Endothelial cell of umbilical vein (primary cell): ENCODE data around the gene CATSPER4. TPM values are rescaled to one million over a fixed set of nuclear protein-coding genes. Genes with fewer than 3 reads are reported as not detected.

Source experiments
- BruUV-seq: library from RNA; stranded (reverse); fragments of 400-500 nt; replicated peaks from 2 replicates; lab custom pipeline; 2021; lab: Mats Ljungman, UMichigan
- CTCF ChIA-PET: fragments of 300-600, 350-600 bp; sonication (Branson Sonifier 250); formaldehyde crosslinking; loops from one replicate; lab custom pipeline; 2021; ENCODE audit warnings: antibody characterized with exemption, inconsistent platforms; lab: Charles Lee
- POLR2A ChIA-PET: fragments of 300-600, 350-600 bp; sonication (Branson Sonifier 250); formaldehyde crosslinking; loops from one replicate; lab custom pipeline; 2021; ENCODE audit warnings: antibody characterized with exemption, inconsistent platforms; lab: Charles Lee
- DNase-seq: peaks from one replicate; pipeline ENCODE4 v3.0.0-alpha.2; 2011; ENCODE audit warnings: low read depth, low spot score
- FAIRE-seq: peaks from 2 replicates; lab custom pipeline; 2011; peaks lifted over from hg19 to GRCh38; lab: Jason Lieb, UNC
- H2AFZ ChIP-seq: 2 replicates; pipeline ENCODE4 v1.6.0; 2012; ENCODE audit warnings: low read depth, low read length, control low read depth, inconsistent platforms
- H3K27ac ChIP-seq: 2 replicates; pipeline ENCODE4 v1.5.1; 2011; ENCODE audit warnings: low read depth, mild to moderate bottlenecking, control low read depth, low read length, moderate library complexity; ENCODE audit not compliant: insufficient read depth
- H3K27me3 ChIP-seq, 2 experiments: 2 replicates each; pipeline versions ENCODE4 v1.6.0 to v1.6.1; 2011; ENCODE audit warnings: low read length in 2 of 2, mixed read lengths in 1 of 2; ENCODE audit not compliant: control insufficient read depth in 2 of 2, insufficient read depth in 2 of 2
- H3K36me3 ChIP-seq, 2 experiments: 2 replicates in 1 of 2; 3 replicates in 1 of 2; pipeline ENCODE4 v1.5.1; 2011; ENCODE audit warnings: low read length in 2 of 2, mild to moderate bottlenecking in 1 of 2, moderate library complexity in 1 of 2; ENCODE audit not compliant: control insufficient read depth in 2 of 2, insufficient read depth in 2 of 2; ENCODE audit errors: extremely low read depth in 1 of 2
- H3K4me1 ChIP-seq: 3 replicates; pipeline ENCODE4 v1.5.1; 2011; ENCODE audit warnings: mild to moderate bottlenecking, low read length; ENCODE audit not compliant: control insufficient read depth, insufficient read depth; ENCODE audit errors: extremely low read depth
- H3K4me2 ChIP-seq: 2 replicates; pipeline ENCODE4 v1.6.1; 2011; ENCODE audit warnings: low read length, control low read depth, mixed read lengths; ENCODE audit not compliant: insufficient read depth
- H3K4me3 ChIP-seq, 3 experiments: fragments of 200-600 bp in 1 of 3; sonication (generic), shearing (Covaris generic) in 1 of 3; replicated peaks in 1 of 3; 2 replicates each; pipeline ENCODE4 v1.5.1; 2011 to 2016; ENCODE audit warnings: control low read depth in 3 of 3, low read length in 3 of 3, mild to moderate bottlenecking in 2 of 3, inconsistent platforms in 1 of 3, low read depth in 1 of 3, moderate library complexity in 1 of 3; ENCODE audit not compliant: insufficient read depth in 1 of 3
- H3K79me2 ChIP-seq: 2 replicates; pipeline ENCODE4 v1.6.0; 2012; ENCODE audit warnings: low read length, inconsistent platforms; ENCODE audit not compliant: control insufficient read depth, insufficient read depth
- H3K9ac ChIP-seq: replicated peaks from 2 replicates; pipeline ENCODE3; 2011; ENCODE audit warnings: low read length, control low read depth; ENCODE audit not compliant: insufficient read depth; ENCODE audit errors: extremely low read depth
- H3K9me1 ChIP-seq: replicated peaks from 3 replicates; pipeline ENCODE4 v1.6.0; 2011; ENCODE audit warnings: mild to moderate bottlenecking, low read length; ENCODE audit not compliant: control insufficient read depth, insufficient read depth; ENCODE audit errors: extremely low read depth
- H3K9me3 ChIP-seq: replicated peaks from 2 replicates; pipeline ENCODE4 v1.5.1; 2012; ENCODE audit warnings: low read length, inconsistent platforms; ENCODE audit not compliant: control insufficient read depth, insufficient read depth
- H4K20me1 ChIP-seq: replicated peaks from 2 replicates; pipeline ENCODE3; 2011; ENCODE audit warnings: mild to moderate bottlenecking, low read length; ENCODE audit not compliant: control insufficient read depth, insufficient read depth; ENCODE audit errors: extremely low read depth
- EZH2 ChIP-seq: IDR thresholded peaks from 2 replicates; pipeline ENCODE4 v1.6.1; 2012; ENCODE audit warnings: borderline replicate concordance, low read depth, mild to moderate bottlenecking, moderate library complexity, low read length, inconsistent platforms; ENCODE audit not compliant: severe bottlenecking
- FOS ChIP-seq: IDR thresholded peaks from 2 replicates; pipeline ENCODE4 v1.6.1; 2011; ENCODE audit warnings: mild to moderate bottlenecking, low read length, moderate library complexity, borderline replicate concordance; ENCODE audit not compliant: insufficient read depth
- GATA2 ChIP-seq: IDR thresholded peaks from 2 replicates; pipeline ENCODE4 v1.7.0; 2011; ENCODE audit warnings: low read depth, mild to moderate bottlenecking, moderate library complexity, mixed read lengths, low read length; ENCODE audit not compliant: insufficient read length, insufficient read depth
- JUN ChIP-seq: IDR thresholded peaks from 2 replicates; pipeline ENCODE4 v1.6.1; 2011; ENCODE audit warnings: borderline replicate concordance, low read depth; ENCODE audit not compliant: insufficient read length, insufficient read depth
- MYC ChIP-seq: IDR thresholded peaks from one replicate; pipeline ENCODE4 v1.6.1; 2011; ENCODE audit warnings: mild to moderate bottlenecking, low read depth, low read length
- POLR2A ChIP-seq: IDR thresholded peaks from 2 replicates; pipeline ENCODE4 v1.6.1; 2012; ENCODE audit warnings: low read depth, mild to moderate bottlenecking, control low read depth, low read length
- POLR2AphosphoS5 ChIP-seq: IDR thresholded peaks from 2 replicates; pipeline ENCODE4 v1.6.1; 2012; ENCODE audit warnings: low read depth, mild to moderate bottlenecking, control low read depth, low read length, moderate library complexity; ENCODE audit not compliant: insufficient read depth
- dilution Hi-C: fragments of 300-500 bp; cut with MboI; formaldehyde crosslinking; loops from one replicate; pipeline ENCODE4 v1.15.0; 2019; ENCODE audit warnings: low sequenced_read_pairs; ENCODE audit not compliant: extremely low pct_ligation_motif_present
- intact Hi-C: fragments of 100-400 bp; cut with micrococcal nuclease; formaldehyde crosslinking; loops from one replicate; pipeline ENCODE4 v1.10.0; 2022
- polyA plus RNA-seq, 4 experiments: library from polyadenylated mRNA; depleted of rRNA in 3 of 4; stranded (reverse) in 3 of 4; unstranded in 1 of 4; fragments of >200 nt; gene quantifications; 2 replicates each; pipeline versions ENCODE4 v1.2.1 to v1.2.3, GENCODE V29; 2011 to 2012; ENCODE audit warnings: missing spikeins in 1 of 4
- total RNA-seq: library from RNA; stranded (reverse); gene quantifications from 2 replicates; pipeline ENCODE4 v1.2.3, GENCODE V29; 2021
- TF ChIP-seq, protein P1 (sequence below), 2 donors: IDR thresholded peaks; 1 replicate in 1 of 2; 2 replicates in 1 of 2; pipeline ENCODE4 v1.5.1; 2011; ENCODE audit warnings: low read length in 2 of 2, mild to moderate bottlenecking in 2 of 2, moderate library complexity in 2 of 2, control low read depth in 1 of 2, inconsistent platforms in 1 of 2, low read depth in 1 of 2; ENCODE audit not compliant: insufficient read depth in 1 of 2; ENCODE audit errors: extremely low read depth in 1 of 2
- TF ChIP-seq, protein P2 (sequence below): IDR thresholded peaks from 2 replicates; pipeline ENCODE4 v1.6.1; 2011; ENCODE audit not compliant: insufficient read depth, insufficient read length

The CATSPER4 gene
- total and polyA plus RNA-seq, 2 donors (not counting 3 experiments of a cell fraction or from before 2014, with no cell fraction given), result not detected

DNA sequence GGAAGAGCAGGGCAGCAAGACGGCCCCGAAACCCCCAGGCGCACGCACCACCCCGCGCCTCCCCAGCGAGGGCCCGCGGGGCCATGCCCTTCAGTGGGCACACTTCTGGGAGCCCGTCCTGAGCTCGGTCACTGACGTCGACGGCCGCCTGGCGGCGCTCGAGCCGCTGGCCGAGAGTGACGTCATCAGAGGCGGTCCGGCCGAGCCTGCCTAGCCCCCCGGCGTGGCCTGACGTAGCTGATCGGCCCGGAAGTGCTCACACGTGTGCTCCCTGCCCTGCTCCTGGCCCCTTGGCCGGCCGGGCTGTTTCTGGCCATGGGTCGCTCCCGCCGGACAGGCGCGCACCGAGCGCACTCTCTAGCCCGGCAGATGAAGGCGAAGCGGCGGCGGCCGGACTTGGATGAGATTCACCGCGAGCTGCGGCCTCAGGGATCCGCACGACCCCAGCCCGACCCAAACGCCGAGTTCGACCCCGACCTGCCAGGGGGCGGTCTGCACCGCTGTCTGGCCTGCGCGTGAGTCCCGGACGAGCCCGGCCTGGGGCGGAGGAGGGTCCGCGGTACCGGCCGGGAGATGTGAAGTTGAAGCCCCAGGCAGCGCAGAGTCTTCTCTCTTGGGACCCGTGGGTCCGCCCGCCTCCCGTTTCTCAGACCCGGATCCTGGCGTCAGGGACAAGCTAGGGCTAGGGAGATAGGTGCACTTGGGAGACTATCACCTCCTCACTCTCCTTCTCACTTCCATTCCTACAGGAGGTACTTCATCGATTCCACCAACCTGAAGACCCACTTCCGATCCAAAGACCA is 20.5 kb upstream of the CATSPER4 start, which contains the start of gene ZNF593:
ZNF593 (plus strand) TSS at position 240 of the 803 bp plus-strand sequence; CDS start at position 316, 76 bp downstream.
- intact Hi-C loops (loop anchor here (1.0 kb wide), 4 partner anchors 64 to 193 kb away; partner anchors contain the start of gene CEP85), dilution Hi-C loops (no loop called here)
- H3K27ac ChIP-seq, result peak within 1 kb of the TSS; percentile 47
- H2AFZ ChIP-seq, result peak within 1 kb of the TSS; percentile 77
- peak; percentile 96 for FAIRE-seq
- BruUV-seq, result TSS peak; percentile 93
- no peaks in the 10 kb centered on the region for H3K27me3 ChIP-seq
- ChIA-PET POLR2A (no interaction called here), CTCF (interaction anchor here (0.7 to 3.7 kb wide), 43 partner anchors 8 to 247 kb away, joined by 3 to 48 read pairs (median 5); partner anchors contain the start of genes CATSPER4, CEP85, CNKSR1 and FAM110D)
- TF ChIP-seq GATA2 (no peak), MYC (peak; percentile 89), POLR2A (peak; percentile 88), POLR2AphosphoS5 (peak; percentile 92), EZH2 (no peak), JUN (peak; percentile 82), FOS (peak; percentile 27)
- TF ChIP-seq, protein P1, sequence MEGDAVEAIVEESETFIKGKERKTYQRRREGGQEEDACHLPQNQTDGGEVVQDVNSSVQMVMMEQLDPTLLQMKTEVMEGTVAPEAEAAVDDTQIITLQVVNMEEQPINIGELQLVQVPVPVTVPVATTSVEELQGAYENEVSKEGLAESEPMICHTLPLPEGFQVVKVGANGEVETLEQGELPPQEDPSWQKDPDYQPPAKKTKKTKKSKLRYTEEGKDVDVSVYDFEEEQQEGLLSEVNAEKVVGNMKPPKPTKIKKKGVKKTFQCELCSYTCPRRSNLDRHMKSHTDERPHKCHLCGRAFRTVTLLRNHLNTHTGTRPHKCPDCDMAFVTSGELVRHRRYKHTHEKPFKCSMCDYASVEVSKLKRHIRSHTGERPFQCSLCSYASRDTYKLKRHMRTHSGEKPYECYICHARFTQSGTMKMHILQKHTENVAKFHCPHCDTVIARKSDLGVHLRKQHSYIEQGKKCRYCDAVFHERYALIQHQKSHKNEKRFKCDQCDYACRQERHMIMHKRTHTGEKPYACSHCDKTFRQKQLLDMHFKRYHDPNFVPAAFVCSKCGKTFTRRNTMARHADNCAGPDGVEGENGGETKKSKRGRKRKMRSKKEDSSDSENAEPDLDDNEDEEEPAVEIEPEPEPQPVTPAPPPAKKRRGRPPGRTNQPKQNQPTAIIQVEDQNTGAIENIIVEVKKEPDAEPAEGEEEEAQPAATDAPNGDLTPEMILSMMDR (IDR thresholded peaks at IDR 0.05; ENCODE audit: extremely low read depth in 1 of 2, insufficient read depth in 1 of 2, low read depth in 1 of 2, low read length in 2 of 2), result peak; percentile 92 to 99
- TF ChIP-seq, protein P2, sequence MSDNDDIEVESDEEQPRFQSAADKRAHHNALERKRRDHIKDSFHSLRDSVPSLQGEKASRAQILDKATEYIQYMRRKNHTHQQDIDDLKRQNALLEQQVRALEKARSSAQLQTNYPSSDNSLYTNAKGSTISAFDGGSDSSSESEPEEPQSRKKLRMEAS, result peak; percentile 76
- H3K9me1 ChIP-seq, result no peaks in the 10 kb centered on the region
- H4K20me1 ChIP-seq, result no peaks in the 10 kb centered on the region
- peak within 1 kb of the TSS; percentile 74 for H3K9ac ChIP-seq
- peak; percentile 88 for DNase-seq
- peaks cover 2% of the 10 kb centered on the region for H3K79me2 ChIP-seq
- H3K4me3 ChIP-seq, result peak within 1 kb of the TSS; percentile 46 to 72 (median 67)
- H3K4me2 ChIP-seq, result peak within 1 kb of the TSS; percentile 60
- H3K4me1 ChIP-seq, result no peaks in the 10 kb centered on the region
- no peaks in the 10 kb centered on the region for H3K9me3 ChIP-seq
- H3K36me3 ChIP-seq, result no peaks in the 10 kb centered on the region
